Cardiac muscle cell (in vitro differentiated cells and primary cell): ENCODE measurements around the gene AARS2. TPM values are rescaled to one million over a fixed set of nuclear protein-coding genes. Genes with fewer than 3 reads are reported as not detected.
A peak's percentile ranks its signal among the peaks of the same experiment; 100 is the strongest.

Experiments
- DNase-seq, 2 donors: peaks; one replicate each; pipeline versions ENCODE4 v3.0.0 to v3.0.0-alpha.2; 2010 to 2017; ENCODE audit warnings: low read depth in 1 of 2, low spot score in 1 of 2
- H3K27ac ChIP-seq: fragments of 200-600 bp; sonication (generic); 2 replicates; pipeline ENCODE4 v1.5.1; 2016
- H3K27me3 ChIP-seq: fragments of 200-600 bp; sonication (generic); 2 replicates; pipeline ENCODE4 v1.6.0; 2016; ENCODE audit warnings: control low read depth
- H3K36me3 ChIP-seq: fragments of 200-600 bp; sonication (generic); 2 replicates; pipeline ENCODE4 v1.5.1; 2016; ENCODE audit warnings: control low read depth
- H3K4me1 ChIP-seq: fragments of 200-600 bp; sonication (generic); 2 replicates; pipeline ENCODE4 v1.8.1; 2017; ENCODE audit warnings: low read depth, mild to moderate bottlenecking, mixed run types
- H3K4me3 ChIP-seq: fragments of 200-600 bp; sonication (generic); 2 replicates; pipeline ENCODE4 v1.5.1; 2016; ENCODE audit warnings: mild to moderate bottlenecking
- H3K9me3 ChIP-seq: fragments of 200-600 bp; sonication (generic); 2 replicates; pipeline ENCODE4 v1.5.1; 2017; ENCODE audit warnings: low read depth, mild to moderate bottlenecking, control low read depth
- polyA plus RNA-seq: library from polyadenylated mRNA; unstranded; fragments of >200 nt; fragmentation: Nextera tagmentation; extraction: Ambion mirVana; gene quantifications from 2 replicates; pipeline ENCODE4 v1.2.1, GENCODE V29; 2016
- total RNA-seq: library from RNA; depleted of rRNA; stranded (reverse); fragments of >200 nt; gene quantifications from 2 replicates; pipeline ENCODE4 v1.2.3, GENCODE V29; 2016
- TF ChIP-seq, protein P1 (sequence below): IDR thresholded peaks from 2 replicates; pipeline ENCODE4 v1.5.1; 2012; ENCODE audit warnings: low read depth, mild to moderate bottlenecking, low read length

The AARS2 gene
- total and polyA plus RNA-seq, 2 experiments from 2014 or later = 22.9 to 26.7 TPM

DNA sequence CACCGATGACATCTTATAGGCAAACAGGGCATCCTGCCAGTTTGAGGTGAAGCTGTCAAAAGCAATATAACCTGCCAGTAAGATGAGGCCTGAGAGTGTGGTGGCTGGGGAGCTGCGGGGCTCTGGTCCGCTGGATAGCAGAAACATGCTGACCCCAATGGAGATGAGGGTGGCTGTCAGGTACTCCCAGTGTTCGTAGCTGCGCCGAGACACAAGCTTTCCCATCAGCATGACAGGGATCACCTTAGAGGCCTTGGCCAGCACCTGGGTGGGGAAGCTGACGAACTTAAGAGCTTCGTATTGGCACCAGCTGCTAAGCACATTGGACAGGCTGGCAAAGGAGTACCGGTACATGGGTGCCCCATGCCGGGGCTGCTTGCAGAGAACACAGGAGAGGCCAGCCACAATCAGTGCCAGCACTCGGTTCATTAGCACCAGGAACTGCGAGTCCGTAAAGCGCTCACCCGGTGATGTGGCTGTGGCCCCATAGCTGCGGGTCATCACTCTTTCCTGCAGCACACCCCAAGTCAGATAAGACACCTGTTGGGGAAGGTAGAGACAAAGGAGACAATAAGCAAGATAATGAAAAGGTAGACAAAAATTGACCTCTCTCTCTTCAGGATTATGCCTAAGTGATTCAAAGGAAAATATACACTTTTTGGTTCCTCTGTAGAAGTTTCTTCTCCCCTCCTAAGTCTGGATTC is 57.9 kb downstream of the AARS2 start:
- no peaks in the 10 kb centered on the region for H3K9me3 ChIP-seq
- H3K27ac ChIP-seq = peak overlapping the region; percentile 8
- DNase-seq = no peak
- no peak overlapping the region for H3K4me3 ChIP-seq
- no peaks in the 10 kb centered on the region for H3K4me1 ChIP-seq
- peaks cover 56% of the 10 kb centered on the region for H3K36me3 ChIP-seq
- TF ChIP-seq, protein P1, sequence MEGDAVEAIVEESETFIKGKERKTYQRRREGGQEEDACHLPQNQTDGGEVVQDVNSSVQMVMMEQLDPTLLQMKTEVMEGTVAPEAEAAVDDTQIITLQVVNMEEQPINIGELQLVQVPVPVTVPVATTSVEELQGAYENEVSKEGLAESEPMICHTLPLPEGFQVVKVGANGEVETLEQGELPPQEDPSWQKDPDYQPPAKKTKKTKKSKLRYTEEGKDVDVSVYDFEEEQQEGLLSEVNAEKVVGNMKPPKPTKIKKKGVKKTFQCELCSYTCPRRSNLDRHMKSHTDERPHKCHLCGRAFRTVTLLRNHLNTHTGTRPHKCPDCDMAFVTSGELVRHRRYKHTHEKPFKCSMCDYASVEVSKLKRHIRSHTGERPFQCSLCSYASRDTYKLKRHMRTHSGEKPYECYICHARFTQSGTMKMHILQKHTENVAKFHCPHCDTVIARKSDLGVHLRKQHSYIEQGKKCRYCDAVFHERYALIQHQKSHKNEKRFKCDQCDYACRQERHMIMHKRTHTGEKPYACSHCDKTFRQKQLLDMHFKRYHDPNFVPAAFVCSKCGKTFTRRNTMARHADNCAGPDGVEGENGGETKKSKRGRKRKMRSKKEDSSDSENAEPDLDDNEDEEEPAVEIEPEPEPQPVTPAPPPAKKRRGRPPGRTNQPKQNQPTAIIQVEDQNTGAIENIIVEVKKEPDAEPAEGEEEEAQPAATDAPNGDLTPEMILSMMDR = no peak
- no peaks in the 10 kb centered on the region for H3K27me3 ChIP-seq

DNA sequence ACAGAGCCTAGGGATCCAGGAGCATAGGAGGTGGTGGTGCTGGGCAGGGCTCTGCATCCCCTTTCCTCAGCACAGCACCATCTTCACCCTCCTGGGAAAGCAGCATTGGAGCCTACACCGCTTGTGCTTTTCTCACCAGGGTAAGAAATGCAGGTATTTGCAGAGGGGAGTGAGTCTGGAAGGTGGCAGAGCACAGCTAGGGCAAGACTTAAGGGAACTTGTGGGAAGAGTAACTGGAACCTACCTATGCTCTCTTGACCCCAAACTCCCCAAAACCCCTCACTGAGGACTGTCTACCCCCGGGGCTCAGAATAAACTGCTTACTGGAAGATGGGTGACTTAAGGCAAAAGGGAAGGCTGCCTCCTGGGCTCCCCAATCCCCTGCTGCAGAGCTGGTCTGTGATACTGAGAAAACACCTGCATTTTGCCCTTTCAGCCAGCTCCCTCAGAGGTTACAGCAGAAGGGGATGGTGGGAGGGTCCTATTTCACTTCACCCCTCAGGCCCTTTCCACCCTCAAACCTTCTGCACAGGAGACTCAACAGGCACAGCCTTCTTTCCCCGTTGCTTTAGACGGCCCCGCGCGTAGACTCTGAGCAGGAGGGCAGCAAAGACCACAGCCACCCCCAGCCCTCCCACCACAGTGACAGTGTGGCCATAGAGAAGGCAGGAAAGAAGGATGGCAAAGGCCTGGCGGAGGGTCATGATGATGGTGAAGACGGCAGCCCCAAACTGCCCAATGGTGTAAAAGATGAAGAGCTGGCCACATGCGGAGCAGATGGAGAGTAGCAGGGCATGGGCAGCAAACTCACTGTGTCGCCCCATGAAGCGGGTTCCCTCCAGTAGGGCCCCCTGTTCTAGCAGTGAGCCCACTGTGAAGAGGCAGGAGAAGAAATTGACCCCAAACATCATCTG is 58.7 kb downstream of the AARS2 start:
- H3K27ac ChIP-seq = no peak overlapping the region
- TF ChIP-seq, protein P1 = no peak

GRCh38 chr6:44253307-44254101 is 59.6 kb downstream of the AARS2 start:
- Histone ChIP-seq H3K4me3 (no peak overlapping the region), H3K27me3 (no peaks in the 10 kb centered on the region), H3K9me3 (no peaks in the 10 kb centered on the region), H3K27ac (no peak overlapping the region), H3K36me3 (peaks cover 70% of the 10 kb centered on the region), H3K4me1 (peaks cover 6% of the 10 kb centered on the region)
- TF ChIP-seq, protein P1 = peak; percentile 56
- peak; percentile 50 to 65 for DNase-seq

More for the DNA sequence above, 58.7 kb downstream of the AARS2 start:
- no peak for DNase-seq
- H3K4me1 ChIP-seq = no peaks in the 10 kb centered on the region
- no peaks in the 10 kb centered on the region for H3K27me3 ChIP-seq
- H3K4me3 ChIP-seq = no peak overlapping the region
- H3K36me3 ChIP-seq = peaks cover 64% of the 10 kb centered on the region
- H3K9me3 ChIP-seq = no peaks in the 10 kb centered on the region

DNA sequence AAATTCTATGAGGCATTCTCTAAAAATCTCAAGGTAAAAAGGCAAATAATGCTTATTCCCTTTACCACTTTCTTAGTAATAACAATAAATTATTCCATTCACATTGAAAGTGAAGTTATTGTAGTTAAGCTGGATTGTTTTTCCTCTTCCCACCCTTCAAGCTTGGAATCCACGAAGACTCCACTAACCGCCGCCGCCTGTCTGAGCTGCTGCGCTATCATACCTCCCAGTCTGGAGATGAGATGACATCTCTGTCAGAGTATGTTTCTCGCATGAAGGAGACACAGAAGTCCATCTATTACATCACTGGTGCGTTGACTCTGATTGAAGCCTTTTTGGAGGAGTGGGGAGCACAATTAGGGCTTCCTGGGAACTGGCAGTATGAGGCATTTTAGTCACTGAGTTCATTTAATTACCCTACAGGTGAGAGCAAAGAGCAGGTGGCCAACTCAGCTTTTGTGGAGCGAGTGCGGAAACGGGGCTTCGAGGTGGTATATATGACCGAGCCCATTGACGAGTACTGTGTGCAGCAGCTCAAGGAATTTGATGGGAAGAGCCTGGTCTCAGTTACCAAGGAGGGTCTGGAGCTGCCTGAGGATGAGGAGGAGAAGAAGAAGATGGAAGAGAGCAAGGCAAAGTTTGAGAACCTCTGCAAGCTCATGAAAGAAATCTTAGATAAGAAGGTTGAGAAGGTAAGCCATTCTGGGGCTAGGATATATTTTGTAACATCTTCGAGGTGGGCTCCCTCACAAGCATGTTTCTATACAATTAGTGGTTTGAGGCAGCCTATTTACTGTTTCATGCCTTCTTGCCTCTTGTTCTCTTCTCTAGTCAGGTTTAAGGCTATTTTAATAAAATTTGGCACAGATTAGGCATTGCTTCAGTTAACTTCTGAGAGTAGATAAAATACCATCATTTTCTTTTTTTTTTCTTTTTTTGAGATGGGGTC is 61.3 kb downstream of the AARS2 start:
- no peaks in the 10 kb centered on the region for H3K27me3 ChIP-seq
- no peak overlapping the region for H3K4me3 ChIP-seq
- H3K36me3 ChIP-seq = peaks cover 70% of the 10 kb centered on the region
- no peak for DNase-seq
- peak overlapping the region; percentile 16 for H3K27ac ChIP-seq
- peaks cover 8% of the 10 kb centered on the region for H3K4me1 ChIP-seq
- TF ChIP-seq, protein P1 = no peak
- H3K9me3 ChIP-seq = no peaks in the 10 kb centered on the region
